Measurements from ENCODE around the gene UGT1A10. TPM values are rescaled to one million over a fixed set of nuclear protein-coding genes. Genes with fewer than 3 reads are reported as not detected.

UGT1A10 gene
- total RNA-seq, 6 experiments from 2014 or later = not detected

DNA sequence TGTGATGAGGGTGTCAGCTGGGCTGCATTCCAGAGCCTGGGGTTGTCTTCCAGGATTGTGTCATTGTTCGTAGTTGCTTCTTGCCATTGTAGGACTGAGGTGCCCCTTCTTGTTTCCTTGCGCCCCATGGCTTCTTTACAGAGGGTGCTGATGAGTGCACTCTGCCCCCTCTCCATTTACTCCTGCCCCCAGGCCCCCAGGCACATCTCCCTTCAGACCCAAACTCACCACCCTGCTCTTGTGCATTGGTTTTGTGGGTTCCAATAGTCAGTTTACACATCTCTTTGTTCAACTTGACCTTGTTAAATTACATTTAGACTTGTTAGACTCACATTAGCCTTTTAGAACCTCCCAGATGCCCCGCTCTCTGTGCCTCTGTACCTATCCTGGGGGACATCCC, 184.9 kb downstream of the UGT1A10 start:
- DNase-seq = no peak
- peaks cover 26% of the 10 kb centered on the region for H3K27me3 Mint-ChIP-seq (ENCODE audit: insufficient read depth)
- no peak overlapping the region for H3K27ac Mint-ChIP-seq
- no peaks in the 10 kb centered on the region for H3K36me3 Mint-ChIP-seq (ENCODE audit: low read depth)
- H3K4me3 Mint-ChIP-seq = no peak overlapping the region
- H3K4me1 Mint-ChIP-seq (ENCODE audit: low read depth) = no peaks in the 10 kb centered on the region
- no peaks in the 10 kb centered on the region for H3K9me3 Mint-ChIP-seq
- TF ChIP-seq, protein P1, sequence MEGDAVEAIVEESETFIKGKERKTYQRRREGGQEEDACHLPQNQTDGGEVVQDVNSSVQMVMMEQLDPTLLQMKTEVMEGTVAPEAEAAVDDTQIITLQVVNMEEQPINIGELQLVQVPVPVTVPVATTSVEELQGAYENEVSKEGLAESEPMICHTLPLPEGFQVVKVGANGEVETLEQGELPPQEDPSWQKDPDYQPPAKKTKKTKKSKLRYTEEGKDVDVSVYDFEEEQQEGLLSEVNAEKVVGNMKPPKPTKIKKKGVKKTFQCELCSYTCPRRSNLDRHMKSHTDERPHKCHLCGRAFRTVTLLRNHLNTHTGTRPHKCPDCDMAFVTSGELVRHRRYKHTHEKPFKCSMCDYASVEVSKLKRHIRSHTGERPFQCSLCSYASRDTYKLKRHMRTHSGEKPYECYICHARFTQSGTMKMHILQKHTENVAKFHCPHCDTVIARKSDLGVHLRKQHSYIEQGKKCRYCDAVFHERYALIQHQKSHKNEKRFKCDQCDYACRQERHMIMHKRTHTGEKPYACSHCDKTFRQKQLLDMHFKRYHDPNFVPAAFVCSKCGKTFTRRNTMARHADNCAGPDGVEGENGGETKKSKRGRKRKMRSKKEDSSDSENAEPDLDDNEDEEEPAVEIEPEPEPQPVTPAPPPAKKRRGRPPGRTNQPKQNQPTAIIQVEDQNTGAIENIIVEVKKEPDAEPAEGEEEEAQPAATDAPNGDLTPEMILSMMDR (IDR thresholded peaks at IDR 0.05) = no peak

DNA sequence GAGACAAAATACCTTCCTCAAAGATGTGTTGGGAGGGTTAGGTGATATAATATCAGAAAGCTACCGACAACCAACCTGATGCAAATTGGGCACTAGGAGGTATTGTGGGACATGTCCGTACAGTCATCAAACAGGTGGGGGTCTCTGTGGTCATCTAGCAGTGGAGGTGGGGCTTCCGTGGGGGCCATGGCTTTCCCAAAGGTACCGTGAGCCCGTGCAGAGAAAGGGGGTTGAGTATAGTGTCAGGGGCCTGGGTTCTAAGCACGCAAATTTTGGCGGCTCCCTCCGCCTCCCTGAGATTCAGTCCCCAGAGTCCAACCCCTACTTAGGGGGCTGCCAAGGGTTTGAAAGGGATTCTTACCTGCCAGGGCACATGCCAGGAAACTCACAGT, 185.5 kb downstream of the UGT1A10 start:
- no peak overlapping the region for H3K27ac Mint-ChIP-seq
- no peak for DNase-seq
- H3K27me3 Mint-ChIP-seq (ENCODE audit: insufficient read depth) = peaks cover 26% of the 10 kb centered on the region
- no peaks in the 10 kb centered on the region for H3K36me3 Mint-ChIP-seq (ENCODE audit: low read depth)
- no peaks in the 10 kb centered on the region for H3K4me1 Mint-ChIP-seq (ENCODE audit: low read depth)
- TF ChIP-seq, protein P1 (IDR thresholded peaks at IDR 0.05) = no peak
- no peak overlapping the region for H3K4me3 Mint-ChIP-seq
- H3K9me3 Mint-ChIP-seq = no peaks in the 10 kb centered on the region

DNA sequence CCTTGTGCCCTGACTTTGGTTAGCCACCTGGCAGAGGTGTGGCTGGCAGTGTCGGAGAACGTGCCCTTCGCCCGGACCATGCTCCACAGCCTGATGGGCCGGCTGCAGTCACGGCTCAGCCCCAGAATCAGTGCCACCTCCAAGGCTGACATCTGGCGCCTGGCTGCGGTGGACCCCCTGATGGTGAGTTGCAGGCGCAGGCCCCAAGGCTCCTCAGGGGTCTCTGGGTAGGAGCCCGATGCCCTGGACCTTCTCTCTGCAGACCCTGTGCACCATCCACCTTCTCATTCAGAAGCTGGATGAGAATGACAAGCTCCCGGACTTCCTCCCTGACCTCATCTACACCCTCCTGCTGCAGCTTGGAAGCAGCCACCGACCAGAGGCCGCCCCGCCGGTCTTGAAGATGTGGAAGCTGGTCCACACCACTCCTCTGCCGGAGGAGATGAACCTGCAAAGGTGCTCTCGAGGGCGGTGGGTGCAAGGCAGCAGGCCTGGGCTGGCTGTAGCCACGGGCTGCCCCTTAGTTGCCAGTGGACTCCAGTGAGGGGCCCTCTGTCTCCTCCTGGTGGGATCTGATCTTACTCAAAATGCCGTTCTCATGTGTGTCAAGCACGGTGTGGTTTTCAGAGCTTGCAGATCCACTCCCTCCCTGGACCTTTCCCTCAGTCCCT, 186.0 kb downstream of the UGT1A10 start:
- DNase-seq = no peak
- Mint-ChIP-seq H3K9me3 (no peaks in the 10 kb centered on the region), H3K4me3 (no peak overlapping the region), H3K36me3 (ENCODE audit: low read depth) (no peaks in the 10 kb centered on the region), H3K27me3 (ENCODE audit: insufficient read depth) (peaks cover 26% of the 10 kb centered on the region), H3K27ac (no peak overlapping the region), H3K4me1 (ENCODE audit: low read depth) (no peaks in the 10 kb centered on the region)
- TF ChIP-seq, protein P1 (IDR thresholded peaks at IDR 0.05) = no peak

Other genes starting within 250 kb of the UGT1A10 start
- 10 to 100 TPM; 22.8 to 27.4 (median 24.3) TPM for gene USP40, start 69.7 kb upstream of the UGT1A10 start, total RNA-seq (2021; fragmentation: NEBNext Ultra II Directional; extraction: Animal tissue kit (Norgen Biotek cat#: 25700))
- not detected for gene UGT1A8, start 18.8 kb upstream of the UGT1A10 start, total RNA-seq (2021; fragmentation: NEBNext Ultra II Directional; extraction: Animal tissue kit (Norgen Biotek cat#: 25700))
- not detected for gene UGT1A9, start 35.5 kb downstream of the UGT1A10 start, total RNA-seq (2021; fragmentation: NEBNext Ultra II Directional; extraction: Animal tissue kit (Norgen Biotek cat#: 25700))
- gene UGT1A7, start 45.5 kb downstream of the UGT1A10 start, total RNA-seq (2021; fragmentation: NEBNext Ultra II Directional; extraction: Animal tissue kit (Norgen Biotek cat#: 25700)) = not detected
- not detected for gene UGT1A6, start 56.4 kb downstream of the UGT1A10 start, total RNA-seq (2021; fragmentation: NEBNext Ultra II Directional; extraction: Animal tissue kit (Norgen Biotek cat#: 25700))
- not detected for gene UGT1A5, start 76.5 kb downstream of the UGT1A10 start, total RNA-seq (2021; fragmentation: NEBNext Ultra II Directional; extraction: Animal tissue kit (Norgen Biotek cat#: 25700))
- not detected for gene UGT1A4, start 82.3 kb downstream of the UGT1A10 start, total RNA-seq (2021; fragmentation: NEBNext Ultra II Directional; extraction: Animal tissue kit (Norgen Biotek cat#: 25700))
- not detected for gene UGT1A3, start 92.6 kb downstream of the UGT1A10 start, total RNA-seq (2021; fragmentation: NEBNext Ultra II Directional; extraction: Animal tissue kit (Norgen Biotek cat#: 25700))
- not detected for gene UGT1A1, start 123.8 kb downstream of the UGT1A10 start, total RNA-seq (2021; fragmentation: NEBNext Ultra II Directional; extraction: Animal tissue kit (Norgen Biotek cat#: 25700))
- not detected for gene MROH2A, start 141.9 kb downstream of the UGT1A10 start, total RNA-seq (2021; fragmentation: NEBNext Ultra II Directional; extraction: Animal tissue kit (Norgen Biotek cat#: 25700))
- 10 to 100 TPM; 16.8 to 33.6 (median 32.4) TPM for gene HJURP, start 218.1 kb downstream of the UGT1A10 start, total RNA-seq (2021; fragmentation: NEBNext Ultra II Directional; extraction: Animal tissue kit (Norgen Biotek cat#: 25700))

All from HFFc6 (cell line).